KG1 (cell line): ENCODE data around the gene OTOG.
"Not testable (repeated sequence)": the region's sequence is repeated elsewhere in the genome, so short reads cannot be mapped to it uniquely, and the experiment has no call there.

Experiments used
- DNase-seq: peaks from one replicate; lab custom pipeline; 2025; lab: John Stamatoyannopoulos, UW

Gene OTOG

DNA sequence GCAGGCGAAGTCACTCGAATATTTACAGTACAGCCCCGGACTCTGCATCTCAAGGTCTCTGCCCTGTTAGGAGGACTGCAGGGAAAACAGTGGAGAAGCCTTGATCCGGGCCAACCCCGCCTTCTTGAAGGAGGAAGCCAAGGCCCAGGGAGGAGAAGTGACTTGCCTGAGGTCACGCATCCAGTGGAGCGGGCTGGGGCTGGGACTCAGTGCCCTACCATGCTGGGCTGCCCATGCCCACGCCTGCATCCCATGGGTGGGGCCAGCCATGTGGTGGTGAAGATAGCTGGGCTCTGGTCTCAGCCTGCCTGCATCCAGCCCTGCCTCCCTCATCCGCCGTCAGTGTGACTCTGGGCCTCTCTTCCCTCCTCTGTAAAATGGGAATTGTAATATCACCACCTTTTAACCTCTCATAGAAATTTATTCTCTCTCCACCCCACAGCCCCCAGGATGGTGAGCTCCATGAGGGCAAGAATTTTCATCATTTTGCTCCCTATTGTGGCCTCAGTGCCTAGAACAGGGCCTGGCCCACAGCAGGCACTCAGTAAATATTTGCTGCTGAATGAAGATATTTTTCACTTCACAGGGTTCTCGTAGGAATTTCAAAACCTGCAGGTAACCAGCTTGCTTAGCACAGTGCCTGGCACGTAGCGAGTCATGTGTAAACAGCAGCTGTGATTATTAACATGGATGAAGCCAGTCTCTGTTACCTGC, 57.3 kb downstream of the OTOG start:
- no peak for DNase-seq

DNA sequence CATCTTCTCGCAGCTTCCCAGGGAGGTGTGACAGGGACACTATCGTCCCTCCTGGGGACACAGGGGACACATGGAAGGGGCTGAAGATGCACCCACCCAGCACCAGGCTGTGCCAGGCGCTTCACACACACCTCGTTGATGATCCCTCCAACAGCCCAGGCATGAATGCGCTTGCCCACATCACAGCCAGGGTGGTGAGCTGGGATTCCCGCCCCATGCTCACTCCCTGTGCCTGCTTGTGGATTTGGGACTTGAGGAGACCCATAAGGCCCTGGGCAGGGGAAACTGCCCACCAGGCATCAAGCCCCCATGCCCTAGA, 57.8 kb downstream of the OTOG start:
- no peak for DNase-seq

DNA sequence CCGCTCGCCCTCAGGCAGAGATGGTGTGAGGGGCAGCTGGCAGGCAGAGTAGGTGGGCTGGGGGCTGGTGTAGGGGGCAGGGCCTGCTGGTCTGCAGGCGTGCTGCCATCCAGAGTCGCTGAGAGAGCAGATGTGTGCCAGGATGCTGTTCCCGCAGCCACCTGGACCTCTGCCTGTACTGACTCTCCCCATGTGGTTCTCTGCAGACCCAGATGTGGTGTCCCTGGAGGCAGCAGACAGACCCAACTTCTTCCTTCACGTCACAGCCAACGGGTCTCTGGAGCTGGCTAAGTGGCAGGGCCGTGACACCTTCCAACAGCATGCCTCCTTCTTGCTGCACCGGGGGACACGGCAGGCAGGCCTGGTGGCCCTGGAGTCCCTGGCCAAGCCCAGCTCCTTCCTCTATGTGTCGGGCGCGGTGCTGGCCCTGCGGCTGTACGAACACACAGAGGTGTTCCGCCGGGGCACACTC, 58.6 kb downstream of the OTOG start:
- DNase-seq: no peak

DNA sequence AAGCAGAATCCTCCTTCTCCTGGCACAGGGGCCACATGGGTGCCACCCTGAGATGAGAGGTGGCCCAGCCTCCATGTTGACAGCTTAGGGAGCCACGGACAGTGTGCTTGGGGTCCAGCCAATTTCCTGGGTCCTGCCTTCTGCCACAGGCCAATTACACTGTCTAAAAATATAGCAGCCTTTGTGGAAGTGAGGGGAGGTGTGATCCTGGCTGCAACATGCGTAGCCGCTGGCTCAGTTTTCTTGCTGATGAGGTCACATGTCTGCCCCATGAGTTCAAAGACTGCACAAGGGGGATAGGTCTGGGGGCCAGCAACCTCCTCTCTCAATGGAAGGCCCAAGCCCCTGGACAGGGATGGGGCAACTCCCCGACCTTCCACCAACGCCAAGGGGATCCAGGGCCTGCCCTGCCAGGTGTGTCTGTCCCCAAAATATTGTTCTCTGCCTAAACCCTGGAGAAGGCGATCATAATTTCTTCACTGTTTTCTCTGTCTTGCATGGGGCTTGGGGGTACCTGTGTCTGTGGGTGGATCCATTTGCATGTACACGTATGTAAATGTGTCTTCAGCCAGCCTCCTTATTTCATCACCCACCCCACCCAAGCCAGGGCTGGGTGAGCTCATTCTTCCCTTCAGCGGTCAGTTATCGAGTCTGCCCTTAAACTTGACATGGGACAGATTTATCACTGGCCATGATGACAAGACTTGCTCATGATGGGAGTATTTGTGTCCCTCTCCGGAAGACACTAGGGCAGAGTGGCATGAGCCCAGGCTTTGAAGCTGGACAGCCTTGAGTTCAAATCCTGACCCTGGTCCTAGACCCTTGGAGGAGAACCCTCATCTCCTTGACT, 59.4 kb downstream of the OTOG start:
- no peak for DNase-seq

DNA sequence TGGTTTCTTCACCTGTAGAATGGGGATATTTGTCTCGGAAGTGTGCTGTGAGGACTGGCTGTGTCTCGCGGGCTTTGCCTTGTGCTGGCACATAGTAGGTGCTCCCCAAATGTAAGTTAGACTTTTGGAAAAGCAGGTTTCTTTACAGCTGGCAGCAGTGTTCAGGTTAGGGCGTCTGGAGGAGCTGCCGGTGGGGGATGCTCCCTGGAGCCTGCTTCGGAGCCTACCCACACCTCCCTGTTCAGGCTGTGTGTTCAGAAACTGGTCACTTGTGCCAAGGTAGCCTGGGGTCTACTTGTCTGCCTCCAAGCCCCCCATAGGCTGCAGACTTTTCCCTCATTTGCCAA, 60.0 kb downstream of the OTOG start:
- DNase-seq: no peak

DNA sequence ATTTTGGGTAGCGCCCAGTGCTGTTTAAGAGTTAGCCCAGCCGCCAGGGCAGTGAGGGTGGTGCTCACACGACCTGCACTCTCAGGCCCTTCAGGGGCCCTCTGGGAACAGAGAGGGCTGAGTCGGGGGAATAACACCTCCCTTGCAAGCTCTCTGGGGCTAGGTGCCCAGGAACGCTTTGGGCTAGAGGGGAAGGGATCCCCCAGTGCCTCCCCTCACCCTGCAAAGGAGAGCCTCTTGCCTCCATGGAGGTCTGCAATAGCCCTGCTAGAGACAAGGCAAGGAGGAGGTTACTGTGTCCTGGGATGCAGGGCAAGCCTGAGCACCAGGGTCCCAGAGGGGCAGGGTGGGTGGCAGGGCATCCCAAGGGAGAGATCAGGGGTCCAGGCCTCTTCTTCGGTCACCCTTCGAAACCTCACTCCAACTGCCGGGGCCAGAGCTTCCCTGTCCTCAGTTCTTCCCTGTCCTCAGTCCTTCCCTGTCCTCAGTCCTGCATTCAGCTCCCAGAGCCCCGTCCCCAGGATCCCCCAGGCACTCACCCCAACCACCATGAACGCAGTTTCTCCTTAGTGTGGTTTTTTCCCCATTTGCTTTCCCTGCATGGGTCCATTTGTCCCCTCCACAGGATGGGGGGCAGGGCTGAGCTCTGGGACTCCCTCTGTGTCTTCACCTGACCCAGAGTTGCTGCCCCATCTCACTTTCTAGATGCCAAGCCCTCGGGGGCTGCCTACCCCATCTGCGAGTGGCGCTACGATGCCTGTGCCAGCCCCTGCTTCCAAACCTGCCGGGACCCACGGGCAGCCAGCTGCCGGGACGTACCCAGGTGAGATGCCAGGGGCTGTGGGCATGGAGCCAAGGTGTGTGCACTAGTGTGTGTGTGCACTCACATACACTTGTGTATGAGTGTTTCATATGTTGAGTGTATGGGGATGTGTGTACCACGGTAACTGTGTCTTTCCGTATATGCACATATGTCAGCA, 60.8 kb downstream of the OTOG start:
- no peak for DNase-seq

DNA sequence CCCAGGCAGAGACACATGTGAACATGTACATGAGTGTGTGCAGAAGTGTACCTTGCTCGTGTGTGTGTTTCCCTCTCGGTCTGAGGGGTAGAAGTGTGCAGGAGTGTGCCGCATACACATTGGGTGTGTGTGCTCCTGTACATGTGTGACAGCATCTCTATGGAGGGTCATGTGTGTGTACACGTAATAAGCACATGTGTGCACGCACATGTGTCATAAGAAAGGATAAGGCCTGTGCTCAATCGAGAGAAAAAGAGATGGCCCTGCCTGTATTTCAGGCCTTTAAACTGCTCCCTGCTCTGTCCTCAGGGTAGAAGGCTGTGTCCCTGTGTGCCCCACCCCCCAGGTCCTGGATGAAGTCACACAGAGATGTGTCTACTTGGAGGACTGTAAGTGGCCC, 61.8 kb downstream of the OTOG start:
- no peak for DNase-seq

DNA sequence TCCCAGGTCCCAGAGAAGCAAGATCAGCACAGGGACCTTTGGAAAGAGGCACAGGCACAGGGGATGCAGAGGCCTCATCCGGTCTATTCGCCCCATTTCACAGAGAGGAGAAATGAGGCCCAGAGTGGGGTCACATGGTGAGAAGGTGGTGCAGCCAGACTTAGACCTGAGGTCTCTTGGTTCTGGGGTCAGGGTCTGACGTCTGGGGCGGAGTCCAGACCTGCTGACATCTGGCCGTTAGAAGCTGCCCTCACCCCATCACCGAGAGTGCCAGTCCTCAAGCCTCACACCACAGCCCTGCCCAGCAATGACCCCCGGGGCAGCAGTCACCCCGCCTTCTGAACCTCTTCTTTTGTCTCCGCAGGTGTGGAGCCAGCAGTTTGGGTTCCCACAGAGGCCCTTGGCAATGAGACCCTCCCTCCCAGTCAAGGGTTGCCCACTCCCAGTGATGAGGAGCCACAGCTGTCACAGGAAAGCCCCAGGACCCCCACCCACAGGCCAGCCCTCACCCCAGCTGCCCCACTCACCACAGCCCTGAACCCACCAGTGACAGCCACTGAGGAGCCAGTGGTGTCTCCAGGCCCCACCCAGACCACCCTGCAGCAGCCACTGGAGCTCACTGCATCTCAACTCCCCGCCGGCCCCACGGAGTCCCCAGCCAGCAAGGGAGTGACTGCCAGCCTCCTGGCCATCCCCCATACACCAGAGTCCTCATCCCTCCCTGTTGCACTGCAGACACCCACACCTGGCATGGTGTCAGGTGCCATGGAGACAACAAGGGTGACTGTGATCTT, 62.4 kb downstream of the OTOG start:
- no peak for DNase-seq

DNA sequence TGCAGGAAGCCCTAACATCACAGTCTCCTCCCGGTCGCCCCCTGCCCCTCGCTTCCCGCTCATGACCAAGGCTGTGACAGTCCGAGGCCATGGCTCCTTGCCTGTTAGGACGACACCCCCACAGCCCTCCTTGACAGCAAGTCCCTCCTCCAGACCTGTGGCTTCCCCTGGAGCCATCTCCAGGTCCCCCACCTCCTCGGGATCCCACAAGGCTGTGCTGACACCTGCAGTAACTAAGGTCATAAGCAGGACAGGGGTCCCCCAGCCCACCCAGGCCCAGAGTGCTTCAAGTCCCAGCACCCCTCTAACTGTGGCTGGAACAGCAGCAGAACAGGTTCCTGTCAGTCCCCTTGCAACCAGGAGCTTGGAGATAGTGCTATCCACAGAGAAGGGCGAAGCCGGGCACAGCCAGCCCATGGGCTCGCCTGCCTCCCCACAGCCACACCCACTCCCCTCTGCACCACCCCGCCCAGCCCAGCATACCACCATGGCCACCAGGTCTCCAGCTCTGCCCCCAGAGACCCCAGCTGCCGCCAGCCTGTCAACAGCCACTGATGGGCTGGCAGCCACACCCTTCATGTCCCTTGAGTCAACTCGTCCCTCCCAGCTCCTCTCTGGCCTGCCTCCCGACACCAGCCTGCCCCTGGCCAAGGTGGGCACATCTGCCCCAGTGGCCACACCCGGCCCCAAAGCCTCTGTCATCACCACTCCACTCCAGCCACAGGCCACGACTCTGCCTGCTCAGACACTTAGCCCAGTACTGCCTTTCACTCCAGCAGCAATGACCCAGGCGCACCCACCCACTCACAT, 63.2 kb downstream of the OTOG start:
- DNase-seq: no peak

DNA sequence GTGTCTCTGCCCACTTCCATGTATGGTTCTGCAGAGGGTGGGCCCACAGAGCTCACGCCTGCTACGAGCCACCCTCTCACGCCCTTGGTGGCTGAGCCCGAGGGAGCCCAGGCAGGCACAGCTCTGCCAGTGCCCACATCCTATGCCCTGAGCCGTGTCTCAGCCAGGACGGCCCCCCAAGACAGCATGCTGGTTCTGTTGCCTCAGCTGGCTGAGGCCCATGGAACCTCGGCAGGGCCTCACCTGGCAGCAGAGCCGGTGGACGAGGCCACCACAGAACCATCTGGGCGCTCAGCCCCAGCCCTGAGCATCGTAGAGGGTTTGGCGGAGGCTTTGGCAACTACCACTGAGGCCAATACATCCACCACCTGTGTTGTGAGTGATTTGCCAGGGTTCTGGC, 64.0 kb downstream of the OTOG start:
- DNase-seq: no peak

DNA sequence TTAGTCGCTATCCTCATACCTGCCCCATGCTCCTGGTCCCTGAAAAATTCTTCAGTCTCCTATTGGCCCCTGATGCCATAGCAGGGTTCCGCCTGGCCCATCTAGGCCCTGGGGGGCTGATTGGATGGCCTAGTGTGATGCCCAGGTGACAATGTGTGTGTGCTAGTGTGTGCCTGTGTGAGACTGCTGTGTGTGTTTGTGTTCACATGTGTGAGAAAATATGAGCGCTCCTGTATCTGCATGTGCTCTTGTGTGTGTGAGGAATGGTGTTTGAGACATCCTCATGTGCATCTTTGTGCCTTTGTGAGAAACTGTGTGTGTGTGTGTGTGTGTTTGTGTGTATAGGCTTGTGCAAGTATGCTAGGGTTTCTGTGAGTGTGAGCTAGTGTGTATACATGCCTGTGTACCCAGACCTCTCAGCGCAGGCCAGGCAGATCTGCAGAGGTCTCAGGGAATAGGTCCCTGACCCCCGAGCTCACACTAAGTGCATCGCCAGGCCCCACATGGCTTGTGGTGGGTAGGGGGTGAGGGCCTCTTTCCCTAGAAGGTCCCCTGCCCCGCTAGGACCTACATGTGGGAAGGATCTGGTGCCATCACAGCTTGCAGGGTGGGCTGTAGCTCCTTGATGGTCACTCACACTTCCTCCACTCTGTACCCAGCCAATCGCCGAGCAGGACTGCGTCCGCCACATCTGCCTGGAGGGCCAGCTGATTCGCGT, 64.6 kb downstream of the OTOG start:
- DNase-seq: no peak

DNA sequence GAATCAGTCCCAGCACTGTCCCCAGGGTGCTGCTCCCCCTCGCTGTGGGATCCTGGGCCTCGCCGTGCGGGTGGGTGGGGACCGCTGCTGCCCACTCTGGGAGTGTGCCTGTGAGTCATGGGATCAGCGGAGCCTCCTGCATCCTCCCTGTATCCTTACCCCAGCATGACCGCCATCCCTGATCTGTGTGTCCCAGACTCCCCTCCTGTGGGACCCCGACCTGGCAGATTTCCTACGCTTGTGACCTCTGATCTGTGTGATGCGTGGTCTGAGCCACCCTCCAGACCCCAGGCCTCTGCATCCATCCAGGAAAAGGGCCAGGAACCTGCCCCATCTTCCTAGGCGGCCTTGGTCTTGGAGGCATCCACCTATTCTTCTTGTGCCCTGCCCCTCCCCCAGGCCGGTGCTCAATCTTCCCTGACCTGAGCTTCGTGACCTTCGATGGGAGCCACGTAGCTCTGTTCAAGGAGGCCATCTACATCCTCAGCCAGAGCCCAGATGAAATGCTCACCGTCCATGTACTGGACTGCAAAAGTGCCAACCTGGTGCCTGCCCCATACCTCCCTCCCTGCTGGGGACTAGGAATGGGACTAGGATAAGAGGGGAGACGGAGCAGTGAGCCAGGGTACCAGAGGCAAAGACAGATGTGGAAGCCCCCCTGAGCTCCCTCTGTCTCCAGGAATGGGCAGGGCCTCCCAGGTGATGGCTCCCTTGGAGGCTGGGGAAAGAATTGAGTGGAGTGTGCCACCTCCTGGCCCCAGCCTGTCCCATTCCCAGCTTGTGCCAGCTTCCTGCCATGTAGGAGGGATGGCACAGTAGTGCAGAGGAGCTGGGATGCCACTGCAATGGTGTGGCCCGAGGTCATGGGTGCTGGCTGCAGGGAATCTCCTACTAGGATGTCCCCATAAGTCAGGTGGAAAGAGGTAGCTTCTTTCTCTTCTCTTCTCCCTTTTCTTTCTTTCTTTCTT, 65.4 kb downstream of the OTOG start:
- no peak for DNase-seq

DNA sequence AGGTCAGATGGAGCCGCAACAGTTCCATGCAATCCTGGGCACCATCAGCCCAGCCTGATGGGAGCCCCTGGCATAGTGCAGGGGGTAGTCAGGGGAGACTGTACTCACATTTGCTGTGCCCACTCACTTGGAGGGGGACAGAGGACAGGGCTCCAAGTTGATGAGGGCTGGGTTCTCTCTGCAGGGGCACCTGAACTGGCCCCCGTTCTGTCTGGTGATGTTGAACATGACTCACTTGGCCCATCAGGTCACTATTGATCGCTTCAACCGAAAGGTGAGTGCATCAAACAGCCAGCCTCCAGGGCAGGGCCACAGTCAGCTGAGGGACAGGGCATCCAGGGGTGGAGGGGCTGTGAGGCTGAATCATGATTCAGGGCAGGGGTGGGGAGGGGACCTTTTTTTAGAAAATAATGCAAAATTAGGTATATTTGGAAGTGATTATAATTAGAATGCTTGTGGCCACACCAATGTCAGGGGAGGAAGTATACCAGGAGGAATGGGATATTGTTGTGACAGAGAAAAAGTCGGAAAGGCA, 66.4 kb downstream of the OTOG start:
- no peak for DNase-seq

DNA sequence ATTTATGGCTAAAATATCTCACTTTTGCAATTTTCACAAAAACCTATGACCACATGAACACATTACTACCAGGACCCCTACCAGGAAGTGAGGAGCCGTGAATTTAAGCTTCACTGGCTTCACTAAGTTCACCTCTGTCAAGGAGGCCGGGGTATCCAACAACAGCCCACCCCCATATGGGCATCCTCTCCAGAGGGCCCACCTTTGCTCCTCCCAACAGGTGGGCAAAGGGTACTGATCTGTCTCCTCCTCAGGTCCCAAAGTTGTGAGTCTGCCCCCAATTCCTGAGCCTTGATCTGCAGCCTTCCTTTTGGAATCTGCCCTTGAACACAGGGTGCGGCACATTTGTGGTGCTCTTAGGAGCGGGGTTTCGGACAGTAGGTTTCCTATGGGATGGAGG, 66.9 kb downstream of the OTOG start:
- no peak for DNase-seq

DNA sequence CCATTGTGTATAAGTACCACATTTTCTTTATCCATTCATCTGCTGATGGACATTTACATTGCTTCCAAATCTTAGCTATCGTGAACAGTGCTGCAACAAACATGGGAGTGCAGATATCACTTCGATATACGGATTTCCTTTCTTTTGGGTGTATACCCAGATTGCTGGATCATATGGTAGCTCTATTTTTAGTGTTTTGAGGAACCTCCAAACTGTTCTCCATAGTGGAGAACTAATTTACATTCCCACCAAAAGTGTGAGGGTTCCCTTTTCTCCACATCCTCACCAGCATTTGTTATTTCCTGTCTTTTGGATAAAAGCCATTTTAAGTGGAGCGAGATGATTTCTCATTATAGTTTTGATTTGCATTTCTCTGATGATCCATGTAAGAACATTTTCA, 75.7 kb downstream of the OTOG start:
- not testable (repeated sequence) for DNase-seq

DNA sequence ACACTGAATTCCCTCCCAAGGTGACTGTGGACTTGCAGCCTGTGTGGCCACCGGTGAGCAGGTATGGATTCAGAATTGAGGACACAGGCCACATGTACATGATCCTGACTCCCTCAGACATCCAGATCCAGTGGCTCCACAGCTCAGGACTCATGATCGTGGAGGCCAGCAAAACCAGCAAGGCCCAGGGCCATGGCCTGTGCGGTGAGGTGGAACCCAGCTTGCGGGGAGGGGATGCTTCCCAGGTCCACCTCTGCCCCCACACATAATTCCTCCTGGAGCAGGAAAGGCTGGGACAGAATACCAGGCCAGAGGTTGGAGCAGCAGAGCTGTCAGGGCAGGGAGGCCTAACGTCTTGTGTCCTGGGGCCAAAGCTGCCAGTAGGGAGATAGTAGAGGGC, 82.1 kb downstream of the OTOG start:
- DNase-seq: no peak

DNA sequence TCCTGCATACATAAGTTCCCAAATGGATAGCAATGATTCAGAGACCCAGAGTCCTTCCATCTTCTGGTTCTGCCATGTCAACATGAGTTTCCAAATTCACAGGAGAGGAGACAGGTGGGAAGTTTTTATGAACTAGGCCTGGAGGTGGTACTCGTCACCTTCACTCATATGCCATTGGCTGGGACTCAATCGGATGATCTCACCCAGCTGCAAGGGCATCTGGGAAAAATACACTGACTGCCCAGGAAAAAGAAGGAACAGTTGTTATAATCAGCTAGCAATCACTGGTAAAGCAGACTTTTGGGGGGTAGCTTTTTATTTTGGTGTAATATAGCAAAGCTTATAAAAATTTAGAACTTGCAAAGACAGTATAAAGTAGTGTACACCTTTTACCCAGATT, 83.9 kb downstream of the OTOG start:
- DNase-seq: no peak

DNA sequence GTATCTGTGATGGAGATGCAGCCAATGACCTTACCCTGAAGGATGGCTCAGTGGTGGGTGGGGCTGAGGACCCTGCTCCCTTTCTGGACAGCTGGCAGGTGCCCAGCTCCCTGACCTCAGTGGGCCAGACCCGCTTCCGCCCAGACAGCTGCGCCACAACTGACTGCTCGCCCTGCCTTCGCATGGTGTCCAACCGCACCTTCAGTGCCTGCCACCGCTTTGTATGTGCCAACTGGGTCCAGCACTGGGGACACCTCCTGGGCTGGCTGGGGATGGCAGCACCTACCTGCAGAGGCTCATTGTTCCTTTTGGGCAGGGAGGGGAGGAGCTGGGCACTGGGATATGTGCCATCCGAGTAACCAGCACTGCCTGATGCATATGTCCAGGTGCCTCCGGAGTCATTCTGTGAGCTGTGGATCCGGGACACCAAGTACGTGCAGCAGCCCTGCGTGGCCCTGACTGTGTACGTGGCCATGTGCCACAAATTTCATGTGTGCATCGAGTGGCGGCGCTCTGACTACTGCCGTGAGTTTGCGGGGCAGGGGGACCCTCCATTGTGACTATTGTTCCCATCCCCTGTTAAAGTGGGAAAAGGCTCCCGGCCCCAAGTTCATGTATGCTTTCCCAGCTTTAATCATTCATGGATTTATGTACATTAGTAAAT, 84.8 kb downstream of the OTOG start:
- no peak for DNase-seq
